ENCODE measurements around the gene TNS3. TPM values are rescaled to one million over a fixed set of nuclear protein-coding genes. Genes with fewer than 3 reads are reported as not detected.

Gene TNS3
- total RNA-seq, 1 donor from 2014 or later, result 7.3 TPM

- no peak for DNase-seq (ENCODE audit: low read depth in 2 of 2)
Observed at GRCh38 chr7:47525066-47525623, 56.8 kb downstream of the TNS3 start.

DNA sequence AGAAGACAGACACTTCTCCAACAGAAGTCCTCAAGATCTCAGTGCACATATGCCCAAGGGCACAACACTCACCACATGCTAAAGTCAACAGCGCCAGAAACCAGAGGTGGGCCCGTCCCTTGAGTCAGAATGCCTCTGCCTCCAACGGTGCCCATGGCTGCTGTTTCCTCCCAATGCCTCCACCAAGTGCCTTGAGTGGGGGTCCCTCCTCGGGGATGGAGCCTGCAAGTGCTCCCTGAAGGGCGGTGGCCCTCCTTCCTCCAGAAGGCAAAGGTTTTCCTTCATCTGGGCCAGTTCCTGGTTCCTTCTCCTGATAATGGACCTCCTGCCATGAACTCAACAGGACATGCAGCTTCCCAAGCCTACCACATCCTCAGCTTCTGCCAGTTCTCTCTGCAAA is 58.5 kb downstream of the TNS3 start:
- DNase-seq (ENCODE audit: low read depth in 2 of 2), result no peak

- no peak for DNase-seq (ENCODE audit: low read depth in 2 of 2)
Observed at GRCh38 chr7:47521816-47522561, 59.9 kb downstream of the TNS3 start.

- no peak for DNase-seq (ENCODE audit: low read depth in 2 of 2)
Observed at GRCh38 chr7:47521011-47521795, 60.7 kb downstream of the TNS3 start.

GRCh38 chr7:47520406-47520805 is 61.5 kb downstream of the TNS3 start:
- DNase-seq (ENCODE audit: low read depth in 2 of 2), result no peak

DNA sequence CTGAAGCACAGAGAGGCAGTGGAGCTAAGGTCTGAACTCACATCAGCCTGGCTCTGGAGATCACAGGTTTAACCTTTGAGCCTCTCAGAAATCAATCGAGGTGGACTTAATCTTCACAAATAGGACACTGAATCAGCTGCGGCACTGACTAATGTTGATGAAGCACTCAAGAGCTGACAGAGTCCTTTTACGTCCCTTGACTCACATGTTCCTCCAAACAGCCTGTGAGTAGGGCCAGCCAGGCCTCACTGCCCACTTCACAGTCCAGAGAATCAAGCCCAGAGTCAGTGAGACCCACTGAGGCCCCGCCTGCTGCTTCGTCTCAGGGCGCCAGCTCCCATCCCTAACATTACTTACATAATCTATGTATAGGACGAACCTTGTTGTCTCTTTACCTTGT is 63.1 kb downstream of the TNS3 start:
- DNase-seq (ENCODE audit: low read depth in 2 of 2), result no peak

DNA sequence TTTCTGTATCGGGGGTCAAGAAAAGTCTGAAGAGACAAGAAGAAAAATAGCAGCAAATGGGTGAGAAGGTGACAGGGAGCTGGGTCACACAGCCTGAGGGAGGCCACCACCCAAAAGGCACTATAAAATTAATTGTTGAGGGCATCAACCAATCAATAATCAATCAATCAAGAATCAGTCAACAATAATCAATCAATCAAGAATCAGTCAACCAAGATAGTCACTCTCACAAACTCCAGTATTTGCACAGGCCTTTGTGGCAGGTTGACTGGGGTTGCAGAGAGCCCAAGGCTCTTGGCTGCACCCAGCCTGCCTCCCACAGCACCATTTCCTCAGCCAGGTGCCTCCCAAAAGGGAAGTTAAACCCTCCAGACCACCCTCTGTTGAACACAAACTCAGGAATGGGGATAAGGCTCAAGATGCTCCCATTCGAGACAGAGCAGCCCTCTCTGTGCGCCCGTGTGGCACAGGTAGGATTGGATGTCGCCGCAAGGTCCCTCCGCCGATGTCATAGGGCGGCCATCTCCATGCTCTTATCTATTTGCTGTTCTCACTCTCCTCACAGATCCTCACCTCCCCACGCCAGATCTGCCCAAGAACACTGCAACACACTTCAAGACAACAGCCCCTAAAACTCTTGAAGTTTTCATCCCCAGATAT is 64.0 kb downstream of the TNS3 start:
- DNase-seq (ENCODE audit: low read depth in 2 of 2), result no peak

- DNase-seq (ENCODE audit: low read depth in 2 of 2), result no peak
Observed at GRCh38 chr7:47516985-47517600, 64.8 kb downstream of the TNS3 start.

- DNase-seq (ENCODE audit: low read depth in 2 of 2), result no peak
Observed at GRCh38 chr7:47516386-47516785, 65.5 kb downstream of the TNS3 start.

DNA sequence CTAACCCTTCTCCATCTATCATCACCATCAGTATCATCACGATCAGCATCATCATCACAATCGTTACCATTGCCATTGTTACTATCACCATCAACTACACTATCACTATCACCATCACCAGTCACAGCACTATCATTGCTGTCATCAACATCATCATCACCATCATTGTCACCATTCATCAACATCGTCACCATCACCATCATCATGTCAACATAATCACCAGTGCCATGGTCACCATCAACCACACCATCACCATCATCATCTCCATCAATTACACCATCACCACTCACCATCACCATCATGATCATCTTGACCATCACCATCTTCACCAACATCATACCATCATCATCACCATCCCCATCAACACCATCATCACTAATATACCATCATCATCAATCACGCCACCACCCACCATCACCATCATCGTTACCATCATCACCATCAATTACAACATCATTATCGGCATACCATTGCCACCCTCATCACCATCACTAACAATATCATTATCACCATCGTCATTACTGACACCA is 66.5 kb downstream of the TNS3 start:
- no peak for DNase-seq (ENCODE audit: low read depth in 2 of 2)

DNA sequence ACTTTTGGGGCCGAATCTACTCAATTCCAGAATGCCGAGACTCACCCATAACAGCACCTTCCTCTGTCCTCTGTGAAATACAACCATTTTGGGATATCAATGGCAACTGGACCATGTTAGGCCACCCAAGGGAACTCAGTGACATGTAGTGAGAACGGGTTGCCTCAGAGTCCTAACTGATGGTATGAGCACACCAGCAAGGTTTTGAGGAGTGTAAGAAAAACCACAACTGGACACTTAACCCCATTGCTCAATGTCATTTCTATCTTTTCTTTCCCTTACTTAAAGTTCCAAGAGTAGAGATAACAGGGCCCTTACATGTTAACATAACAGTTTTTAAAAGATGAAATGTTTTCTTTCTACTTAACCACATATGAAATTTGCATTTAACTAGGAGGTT is 67.1 kb downstream of the TNS3 start:
- no peak for DNase-seq (ENCODE audit: low read depth in 2 of 2)

DNA sequence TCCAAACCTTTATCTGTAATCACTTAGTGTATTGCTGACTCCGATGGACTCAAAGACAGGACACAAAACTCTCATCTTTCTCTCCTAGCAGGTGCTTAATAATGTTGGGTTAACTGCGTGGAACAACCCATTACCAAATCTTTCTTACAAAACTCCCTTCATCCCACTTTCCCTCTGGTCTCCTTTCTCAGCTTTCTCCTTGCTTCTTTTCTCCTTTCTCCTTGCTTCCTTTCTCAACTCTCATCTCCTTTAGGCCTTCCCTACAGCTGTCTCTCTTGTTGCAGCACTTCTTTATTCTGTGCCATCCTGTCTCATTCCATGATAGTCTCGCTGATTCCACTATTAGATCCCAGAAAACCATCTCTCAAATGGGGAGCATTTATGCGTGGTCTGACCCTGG is 67.5 kb downstream of the TNS3 start:
- DNase-seq (ENCODE audit: low read depth in 2 of 2), result no peak

GRCh38 chr7:47513741-47514241 is 68.1 kb downstream of the TNS3 start:
- DNase-seq (ENCODE audit: low read depth in 2 of 2), result no peak

GRCh38 chr7:47512481-47513176 is 69.3 kb downstream of the TNS3 start:
- no peak for DNase-seq (ENCODE audit: low read depth in 2 of 2)

DNA sequence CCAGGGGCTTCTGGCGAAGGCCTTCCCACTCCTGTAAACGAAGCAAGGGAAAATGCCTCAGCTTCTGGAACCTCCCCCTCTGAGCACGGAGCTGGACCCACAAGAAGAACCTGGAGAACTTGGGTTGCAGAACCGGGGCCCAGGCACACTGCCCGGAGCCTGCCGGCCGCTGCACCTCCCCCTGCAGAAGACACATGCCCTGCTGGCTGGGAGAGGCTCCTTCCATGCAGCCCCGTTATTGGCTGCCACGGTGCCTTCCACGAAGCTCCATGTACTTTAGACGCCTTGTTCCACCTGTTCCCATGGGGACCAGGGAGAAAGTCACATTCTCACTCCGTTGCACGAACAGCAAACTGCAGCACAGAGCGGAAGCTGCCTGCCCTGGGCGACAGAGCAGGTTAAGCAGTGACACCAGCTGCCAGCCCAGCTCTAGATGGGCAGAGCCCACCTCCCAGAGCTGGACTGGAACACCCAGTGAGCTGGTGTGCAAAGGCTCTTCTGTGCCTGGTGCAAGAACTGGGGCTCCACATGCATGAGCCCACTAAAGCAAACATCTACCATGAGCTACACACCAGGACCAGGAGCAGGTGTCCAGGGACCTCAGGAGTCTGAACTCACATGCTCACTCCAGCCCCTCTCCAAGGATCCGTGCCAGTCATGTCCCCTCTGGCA is 70.1 kb downstream of the TNS3 start:
- no peak for DNase-seq (ENCODE audit: low read depth in 2 of 2)

GRCh38 chr7:47510786-47511185 is 71.1 kb downstream of the TNS3 start:
- DNase-seq (ENCODE audit: low read depth in 2 of 2), result no peak

DNA sequence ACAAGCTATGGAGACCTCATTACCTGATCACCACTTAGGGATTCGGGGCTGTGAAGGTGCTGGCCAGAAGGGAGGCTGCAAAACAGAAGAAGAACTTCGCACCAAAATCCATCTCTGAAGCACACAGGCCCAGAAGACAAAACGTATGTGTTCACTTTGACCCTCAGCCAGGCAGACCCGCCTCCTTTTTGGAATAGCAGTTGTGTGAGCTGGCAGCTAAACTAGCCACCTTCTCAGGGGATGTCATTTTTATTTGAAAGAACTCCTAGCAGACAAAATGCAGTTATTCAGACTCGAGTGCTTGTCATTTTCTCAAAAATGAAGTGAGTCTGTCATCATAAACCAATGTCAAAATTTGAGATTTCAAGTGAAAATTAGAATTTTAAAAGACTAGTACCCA is 71.7 kb downstream of the TNS3 start:
- DNase-seq (ENCODE audit: low read depth in 2 of 2), result no peak

- no peak for DNase-seq (ENCODE audit: low read depth in 2 of 2)
Observed at GRCh38 chr7:47509571-47509970, 72.3 kb downstream of the TNS3 start.

GRCh38 chr7:47508389-47509380 is 73.2 kb downstream of the TNS3 start:
- no peak for DNase-seq (ENCODE audit: low read depth in 2 of 2)
